DMS53 treated with DMSO at 0.1 percent for 48 hours (cell line): ENCODE measurements around the gene IL25.
A peak's percentile ranks its signal among the peaks of the same experiment; 100 is the strongest.
"Not testable (repeated sequence)": the region's sequence is repeated elsewhere in the genome, so short reads cannot be mapped to it uniquely, and the experiment has no call there.

ENCODE experiments used
- DNase-seq: peaks from one replicate; lab custom pipeline; 2025; ENCODE audit not compliant: unreplicated experiment; lab: John Stamatoyannopoulos, UW

The IL25 gene

DNA sequence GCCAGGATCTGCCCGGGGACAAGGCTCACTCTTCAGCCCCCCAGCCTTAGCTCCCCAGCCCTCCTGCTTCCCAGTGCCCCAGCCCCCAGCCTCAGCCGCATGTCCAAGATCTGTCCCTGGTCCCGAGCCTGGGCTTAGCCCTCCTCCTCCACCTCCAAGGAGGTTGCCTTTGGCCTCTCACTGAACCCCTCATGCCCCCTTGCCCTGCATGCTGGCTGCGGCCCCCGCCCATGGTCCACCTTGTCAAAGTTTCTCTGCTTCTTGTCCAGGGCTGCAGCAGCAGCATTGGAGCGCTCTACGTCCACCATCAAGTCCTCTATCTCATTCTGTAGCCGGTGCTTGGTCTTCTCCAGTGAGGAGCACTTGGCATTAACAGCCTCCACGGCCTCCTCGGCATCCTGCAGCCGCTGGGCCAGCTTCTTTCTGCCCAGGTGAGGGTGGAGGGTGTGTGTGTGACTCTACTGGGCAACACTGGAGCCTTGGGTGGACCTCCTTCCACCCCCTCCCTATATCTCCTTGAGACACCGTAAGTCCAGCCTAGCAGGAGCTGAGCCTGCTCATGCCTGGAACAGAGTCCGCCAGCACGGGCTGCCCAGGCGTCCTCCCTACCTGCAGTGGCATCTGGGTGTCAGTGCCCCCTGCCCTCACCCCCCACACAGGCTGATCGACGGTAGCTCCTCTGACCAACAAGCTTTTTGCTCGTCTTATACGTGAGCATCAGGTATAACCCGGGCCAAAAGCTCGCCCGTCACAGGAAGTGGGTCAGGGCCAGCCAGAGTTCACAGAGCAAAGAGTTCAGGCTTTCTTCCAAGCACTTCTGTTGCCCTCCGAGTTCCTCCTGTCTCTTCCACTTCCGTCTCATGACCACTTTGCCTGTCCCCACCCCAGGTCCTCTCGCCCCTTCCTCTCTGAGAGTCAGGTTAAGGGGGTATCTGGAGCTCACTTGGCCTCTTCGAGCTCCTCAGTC is 15.6 kb downstream of the IL25 start:
- DNase-seq: no peak

- DNase-seq: no peak
Measured at GRCh38 chr14:23388996-23389395, 16.4 kb downstream of the IL25 start.

- DNase-seq: no peak
Measured at GRCh38 chr14:23389396-23389795, 16.8 kb downstream of the IL25 start.

DNA sequence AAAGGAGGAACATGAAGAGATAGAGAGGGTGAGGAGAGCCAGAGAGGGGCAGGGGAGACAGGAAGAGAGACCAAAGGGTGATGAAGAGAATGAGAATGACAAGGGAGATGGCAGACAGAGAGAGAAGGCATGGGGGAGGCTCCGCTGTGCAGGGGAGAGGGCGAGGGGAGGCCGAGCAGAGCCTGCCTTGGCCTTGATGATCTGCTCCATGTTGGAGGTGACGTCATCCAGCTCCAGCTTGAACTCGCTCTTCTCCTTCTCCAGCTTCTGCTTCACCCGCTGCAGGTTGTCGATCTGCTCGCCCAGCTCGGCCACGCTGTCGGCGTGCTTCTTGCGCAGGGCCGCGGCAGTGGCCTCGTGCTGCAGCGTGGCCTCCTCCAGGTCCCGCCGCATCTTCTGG is 17.3 kb downstream of the IL25 start:
- DNase-seq: not testable (repeated sequence)

DNA sequence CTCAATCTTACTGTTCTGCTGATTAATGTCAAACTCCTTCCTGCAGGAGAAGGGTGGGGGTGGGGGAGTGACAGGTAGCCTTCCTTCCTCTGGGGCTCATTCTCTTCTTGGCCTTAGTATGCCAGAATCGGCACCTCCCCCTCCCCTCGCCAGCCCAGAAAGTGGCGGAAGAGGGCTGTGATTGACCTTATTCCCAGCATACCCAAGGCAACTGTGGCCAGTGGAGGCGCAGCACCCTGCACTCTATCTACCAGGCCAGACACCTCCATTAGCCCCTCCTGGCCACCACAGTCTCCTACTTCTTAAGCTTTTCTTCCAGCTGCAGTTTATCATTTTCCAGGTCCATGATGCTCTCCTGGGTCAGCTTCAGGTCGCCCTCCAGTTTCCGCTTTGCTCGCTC is 20.0 kb downstream of the IL25 start:
- DNase-seq: no peak

DNA sequence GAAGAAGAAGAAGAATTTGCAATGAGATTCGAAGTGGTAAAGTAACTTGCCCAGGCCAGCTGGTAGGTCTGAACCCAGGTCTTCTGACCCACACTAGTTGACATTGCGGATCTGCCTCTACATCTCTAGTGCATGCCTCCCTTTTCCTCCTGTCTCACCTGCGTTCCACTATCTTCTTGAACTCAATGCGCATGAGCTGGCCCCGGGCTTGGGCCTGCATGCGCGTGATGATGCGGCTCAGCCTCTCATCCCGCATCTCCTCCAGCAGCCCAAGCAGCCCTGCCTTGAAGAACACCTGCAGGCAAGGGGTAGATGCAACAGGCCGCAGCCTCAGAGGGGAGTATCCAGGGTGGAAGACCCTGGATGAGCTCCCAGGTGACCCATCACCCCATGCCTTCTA is 23.5 kb downstream of the IL25 start:
- DNase-seq: no peak

DNA sequence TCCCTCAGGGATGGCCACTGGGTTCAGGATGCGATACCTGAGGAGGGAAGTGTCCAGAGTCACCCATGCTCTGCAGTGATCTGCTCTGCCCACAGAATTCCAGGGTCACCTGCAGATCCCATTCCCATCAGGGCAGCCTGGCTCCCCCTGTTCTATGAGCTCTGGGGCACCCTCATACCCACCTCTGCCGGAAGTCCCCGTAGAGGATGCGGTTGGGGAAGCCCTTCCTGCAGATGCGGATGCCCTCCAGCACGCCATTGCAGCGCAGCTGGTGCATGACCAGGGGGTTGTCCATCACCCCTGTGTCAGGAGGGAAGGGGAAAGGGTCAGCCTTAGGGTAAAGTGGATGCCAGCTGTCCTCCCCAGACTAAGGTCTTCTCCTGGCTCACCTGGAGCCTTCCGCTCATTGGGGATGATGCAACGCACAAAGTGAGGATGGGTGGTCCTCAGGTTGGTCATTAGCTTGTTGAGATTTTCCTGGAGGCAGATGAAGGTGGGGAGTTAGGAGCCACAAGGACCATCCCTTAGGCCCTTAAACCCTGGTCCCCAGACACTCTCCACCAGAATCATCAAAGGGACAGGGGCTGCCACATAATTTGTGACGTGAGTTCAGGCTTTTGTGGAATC is 24.3 kb downstream of the IL25 start:
- no peak for DNase-seq

- DNase-seq: peak; percentile 93
Measured at GRCh38 chr14:23398348-23398747, 25.7 kb downstream of the IL25 start.

DNA sequence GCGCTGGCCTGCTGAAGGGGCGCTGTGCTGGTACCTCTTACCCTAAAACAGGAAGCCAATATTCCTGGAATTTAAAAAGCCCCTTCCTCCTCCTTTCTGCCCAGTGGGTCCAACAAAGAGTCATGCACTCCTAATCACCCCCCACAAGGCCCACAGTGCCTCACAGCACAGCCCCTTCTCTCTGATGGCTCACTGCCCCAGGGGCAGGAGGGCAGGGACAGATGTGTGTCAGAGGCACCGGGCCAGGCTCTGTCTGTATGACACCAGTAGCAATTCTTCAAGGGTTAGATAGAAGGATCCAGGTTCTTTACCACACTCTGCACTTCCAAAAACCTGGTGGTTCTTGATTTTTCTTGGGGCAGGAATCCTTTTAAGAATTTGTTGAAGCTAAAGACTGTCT is 26.5 kb downstream of the IL25 start:
- DNase-seq: no peak

GRCh38 chr14:23399591-23399990 is 27.0 kb downstream of the IL25 start:
- DNase-seq: no peak

- DNase-seq: not testable (repeated sequence)
Measured at GRCh38 chr14:23400496-23401149, 28.0 kb downstream of the IL25 start.

DNA sequence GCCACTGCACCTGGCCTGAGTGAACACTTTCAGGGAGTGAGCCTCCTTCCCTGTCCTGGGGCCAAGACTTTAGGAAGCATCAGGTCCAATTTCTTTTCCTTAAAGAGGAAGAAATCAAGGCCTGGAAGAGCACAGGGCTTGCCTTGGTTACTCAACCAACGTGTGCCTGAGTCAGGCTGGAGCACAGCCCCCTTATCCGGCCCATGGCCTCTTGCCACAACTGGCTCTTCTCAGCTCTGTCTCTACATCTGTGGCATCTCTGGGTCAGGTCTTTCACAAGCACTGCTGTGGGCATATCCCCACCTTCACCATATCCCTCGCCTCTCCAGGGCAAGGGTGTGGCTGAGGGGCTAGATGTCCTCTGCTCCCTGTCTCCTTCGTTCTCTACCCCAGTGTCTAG is 28.7 kb downstream of the IL25 start:
- DNase-seq: no peak

DNA sequence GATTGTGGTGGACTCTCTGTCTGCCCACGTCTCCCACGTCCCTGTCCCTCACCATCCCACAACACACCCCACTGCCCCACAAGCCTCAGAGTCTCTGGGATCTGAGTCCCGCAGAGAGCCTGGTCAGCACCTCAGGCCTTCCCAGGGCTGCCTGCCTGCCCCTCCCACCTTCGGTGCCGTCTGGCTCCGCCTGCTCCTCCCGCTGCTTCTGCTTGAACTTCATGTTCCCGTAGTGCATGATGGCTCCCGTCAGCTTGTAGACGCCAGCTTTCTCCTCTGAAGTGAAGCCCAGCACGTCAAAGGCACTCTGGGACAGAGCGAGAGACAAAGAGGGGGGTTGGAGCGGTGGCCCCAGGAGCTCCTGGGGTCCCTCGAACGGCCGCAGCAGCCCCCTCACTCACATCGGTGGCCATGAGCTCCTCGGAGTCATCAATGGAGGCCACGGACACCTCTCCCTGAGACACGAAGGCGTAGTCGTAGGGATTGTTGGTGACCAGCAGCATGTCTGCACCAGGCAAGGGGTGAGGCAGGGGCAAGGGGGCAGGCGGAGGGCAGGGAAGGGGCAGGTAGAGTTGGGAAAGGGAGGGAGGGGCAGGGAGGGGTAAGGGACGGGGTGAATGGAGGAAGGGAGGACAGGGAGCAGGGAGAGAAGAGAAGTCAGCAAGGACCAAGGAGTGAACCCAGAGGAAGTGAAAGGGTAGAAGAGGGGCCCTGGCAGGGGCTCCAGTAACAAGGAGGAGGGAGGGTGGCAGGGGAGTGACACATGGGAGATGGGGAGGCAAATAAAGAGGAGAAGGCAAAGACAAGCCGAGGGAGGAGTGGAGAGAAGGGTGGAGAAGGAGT is 29.9 kb downstream of the IL25 start:
- no peak for DNase-seq

- DNase-seq: no peak
Measured at GRCh38 chr14:23403139-23403438, 30.5 kb downstream of the IL25 start.

GRCh38 chr14:23403908-23404307 is 31.3 kb downstream of the IL25 start:
- no peak for DNase-seq

DNA sequence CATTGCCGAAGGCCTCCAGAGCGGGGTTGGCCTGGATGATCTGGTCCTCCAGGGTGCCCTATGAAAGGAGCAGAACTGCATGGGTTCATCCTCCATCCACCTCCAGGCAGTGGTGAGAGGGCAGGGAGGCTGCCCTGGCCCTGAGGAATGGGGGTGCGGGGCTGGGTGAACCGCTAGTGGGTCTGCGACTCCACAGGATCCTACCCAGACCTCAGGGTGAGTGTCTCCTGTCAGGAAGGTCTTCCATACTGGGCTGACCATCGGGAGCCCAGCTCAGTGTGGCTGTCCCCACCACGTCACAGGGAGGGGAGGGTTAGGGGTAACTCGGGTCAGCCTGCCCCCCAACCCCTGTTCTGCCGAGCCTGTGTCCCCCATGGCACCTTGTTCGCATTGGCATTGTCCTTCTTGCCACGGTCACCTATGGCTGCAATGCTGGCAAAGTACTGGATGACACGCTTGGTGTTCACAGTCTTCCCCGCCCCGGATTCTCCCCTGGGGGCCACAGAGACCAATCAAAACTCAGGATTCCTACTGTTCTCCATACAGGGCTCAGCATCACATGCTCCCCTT is 31.8 kb downstream of the IL25 start:
- DNase-seq: no peak

DNA sequence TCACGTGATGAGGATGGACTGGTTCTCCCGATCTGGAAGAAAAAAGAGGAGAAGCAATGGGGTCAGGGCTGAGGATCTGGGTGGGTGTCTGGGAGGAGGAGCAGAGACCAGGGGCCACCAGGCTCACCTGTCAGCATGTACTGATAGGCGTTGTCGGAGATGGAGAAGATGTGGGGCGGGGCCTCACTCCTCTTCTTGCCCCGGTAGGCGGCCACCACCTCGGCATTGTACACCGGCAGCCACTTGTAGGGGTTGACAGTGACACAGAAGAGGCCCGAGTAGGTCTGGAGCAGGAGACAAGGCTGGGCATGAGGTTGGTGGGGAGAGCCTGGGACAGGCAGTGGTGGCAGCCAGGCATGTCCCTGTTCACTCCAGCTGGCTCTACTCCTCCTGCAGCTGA is 32.5 kb downstream of the IL25 start:
- no peak for DNase-seq

- no peak for DNase-seq
Measured at GRCh38 chr14:23405516-23406025, 33.0 kb downstream of the IL25 start.

DNA sequence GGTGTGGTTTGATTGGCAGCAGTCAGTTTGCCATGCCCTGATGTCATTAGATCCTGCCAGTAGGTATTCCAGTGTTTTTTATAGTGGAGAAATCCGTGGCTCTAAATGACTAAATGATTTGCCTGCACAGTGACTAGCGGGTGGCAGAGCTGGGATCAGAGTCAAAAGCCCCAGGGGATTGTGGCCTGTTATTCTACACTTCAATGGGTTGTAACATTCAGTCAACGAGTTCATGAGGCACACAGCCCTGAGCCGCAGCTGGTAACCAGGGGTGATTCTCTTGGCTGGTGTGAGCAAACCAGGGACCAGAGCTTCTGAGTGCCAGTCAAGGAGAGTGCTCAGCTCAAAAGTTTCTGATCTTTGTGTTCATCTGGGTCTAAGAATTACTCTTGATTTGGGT is 33.6 kb downstream of the IL25 start:
- no peak for DNase-seq

DNA sequence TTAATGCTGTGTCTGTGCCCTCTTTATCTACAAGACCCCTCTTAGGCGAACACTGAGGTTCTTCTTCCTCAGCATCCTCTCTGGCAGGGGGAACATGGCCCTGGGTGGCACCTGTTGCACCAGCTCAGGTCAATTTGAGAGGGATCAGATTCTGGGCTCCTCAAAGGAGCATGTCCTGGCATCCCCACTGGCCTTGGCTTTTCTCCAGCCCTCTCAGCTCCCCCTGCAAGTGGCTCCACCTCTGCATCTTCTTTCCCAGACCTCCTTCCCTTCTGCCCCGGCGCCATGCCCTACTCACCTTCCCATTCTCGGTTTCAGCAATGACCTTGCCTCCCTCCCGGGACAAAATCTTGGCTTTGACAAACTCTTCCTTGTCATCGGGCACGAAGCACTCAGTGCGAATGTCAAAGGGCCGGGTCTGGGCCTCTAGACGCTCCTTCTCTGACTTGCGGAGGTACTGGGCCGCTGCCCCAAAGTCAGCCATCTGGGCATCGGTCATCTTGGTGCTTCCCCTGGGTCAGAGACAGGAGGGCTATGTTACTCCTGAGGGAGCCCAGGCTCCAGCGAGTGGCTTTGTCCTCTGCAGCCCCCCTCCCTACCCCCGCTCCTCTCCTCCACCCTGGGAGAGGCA is 34.2 kb downstream of the IL25 start:
- no peak for DNase-seq
